GM12891 (cell line): ENCODE data around the gene PTN.

Experiments used
- POLR2A ChIP-seq: IDR thresholded peaks from 2 replicates; pipeline ENCODE4 v1.6.1; 2011; ENCODE audit warnings: low read depth, low read length, control low read depth
- POLR2AphosphoS5 ChIP-seq: IDR thresholded peaks from 2 replicates; pipeline ENCODE4 v1.6.1; 2011; ENCODE audit warnings: low read depth, low read length, control low read depth
- POU2F2 ChIP-seq: IDR thresholded peaks from 2 replicates; pipeline ENCODE4 v1.6.1; 2011; ENCODE audit warnings: low read depth, mild to moderate bottlenecking, control low read depth, low read length, moderate library complexity
- TAF1 ChIP-seq: IDR thresholded peaks from 2 replicates; pipeline ENCODE4 v1.6.1; 2011; ENCODE audit warnings: low read depth, low read length, control low read depth

DNA sequence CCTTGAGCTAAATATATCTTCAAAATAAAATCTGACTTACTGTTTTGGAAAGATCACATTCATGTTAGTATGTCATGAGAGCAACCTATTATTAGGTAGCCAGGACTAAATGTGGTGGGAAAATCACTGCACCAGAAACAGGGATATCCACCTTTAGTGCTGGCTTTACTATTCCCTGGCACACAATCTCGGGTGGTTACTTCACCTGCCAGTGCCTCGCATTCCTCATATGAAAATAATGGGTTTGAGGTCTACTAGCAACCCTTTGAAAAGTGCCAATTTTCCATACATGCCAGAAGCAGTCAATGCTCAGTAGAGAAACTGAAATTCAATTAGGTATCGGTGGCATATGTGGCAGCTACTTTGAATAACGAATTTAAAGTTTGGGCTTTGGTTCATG is 36.8 kb downstream of the PTN start:
- TF ChIP-seq POLR2A (no peak), POLR2AphosphoS5 (no peak), POU2F2 (no peak), TAF1 (no peak)
